Muscle of back (tissue), 11 donors: ENCODE data around the gene HTR4. TPM values are rescaled to one million over a fixed set of nuclear protein-coding genes. Genes with fewer than 3 reads are reported as not detected.

Source experiments
- DNase-seq, 3 donors: peaks; one replicate each; pipeline versions ENCODE4 v3.0.0 to v3.0.0-alpha.2; 2013
- polyA plus RNA-seq, 10 donors: library from polyadenylated mRNA; unstranded; fragments of 120-200 nt; gene quantifications; one replicate each; pipeline ENCODE4 v1.2.1, GENCODE V29; 2013; ENCODE audit not compliant: insufficient read length in 10 of 10

HTR4 gene
- polyA plus RNA-seq, 10 donors, result not detected

DNA sequence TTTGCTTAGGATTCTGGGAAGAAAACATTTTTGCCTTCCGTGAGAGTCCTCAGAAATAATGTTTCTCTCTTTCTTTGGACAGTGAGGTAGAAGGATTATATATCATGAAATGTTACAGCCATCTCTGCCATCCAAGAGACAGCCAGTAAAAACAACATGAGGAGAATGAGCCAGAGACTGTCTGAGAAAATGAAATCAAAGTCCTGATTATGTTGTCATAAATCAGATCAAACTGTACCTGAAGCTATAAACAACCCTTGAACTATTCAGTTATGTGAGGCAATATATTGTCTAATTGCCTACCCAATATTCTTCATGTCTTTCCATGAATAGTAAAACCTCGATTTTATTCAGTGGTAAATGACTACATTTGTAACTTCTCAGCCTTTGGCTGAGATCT, 9.2 kb upstream of the HTR4 start:
- no peak for DNase-seq

- no peak for DNase-seq
These were observed 6.0 kb upstream of the HTR4 start for GRCh38 chr5:148660346-148660660.

- no peak for DNase-seq
These were observed 5.5 kb upstream of the HTR4 start for GRCh38 chr5:148659641-148660345.

GRCh38 chr5:148653291-148653835, 964 bp downstream of the HTR4 start:
- DNase-seq, result no peak

DNA sequence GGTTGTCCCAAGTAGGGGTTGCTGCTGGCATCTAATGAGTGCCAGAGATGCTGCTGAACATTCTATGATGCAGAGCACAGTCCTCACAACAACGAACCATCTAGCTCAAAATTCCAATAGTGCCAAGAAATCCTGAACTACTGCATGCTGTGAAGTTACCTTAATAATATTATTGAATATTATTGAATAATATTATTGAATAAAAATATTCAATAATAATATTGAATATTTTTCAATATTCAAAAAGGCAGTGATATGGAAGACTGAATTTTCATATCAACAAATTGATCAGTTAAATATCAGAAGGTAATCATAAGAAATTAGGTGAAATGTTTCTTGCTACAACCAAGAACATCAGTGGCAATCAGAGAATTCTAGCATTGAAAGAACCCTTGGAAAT, 2.8 kb downstream of the HTR4 start:
- DNase-seq, result no peak

- no peak for DNase-seq
These were observed 8.8 kb downstream of the HTR4 start for GRCh38 chr5:148645527-148645926.

GRCh38 chr5:148641735-148642134, 12.6 kb downstream of the HTR4 start:
- no peak for DNase-seq

DNA sequence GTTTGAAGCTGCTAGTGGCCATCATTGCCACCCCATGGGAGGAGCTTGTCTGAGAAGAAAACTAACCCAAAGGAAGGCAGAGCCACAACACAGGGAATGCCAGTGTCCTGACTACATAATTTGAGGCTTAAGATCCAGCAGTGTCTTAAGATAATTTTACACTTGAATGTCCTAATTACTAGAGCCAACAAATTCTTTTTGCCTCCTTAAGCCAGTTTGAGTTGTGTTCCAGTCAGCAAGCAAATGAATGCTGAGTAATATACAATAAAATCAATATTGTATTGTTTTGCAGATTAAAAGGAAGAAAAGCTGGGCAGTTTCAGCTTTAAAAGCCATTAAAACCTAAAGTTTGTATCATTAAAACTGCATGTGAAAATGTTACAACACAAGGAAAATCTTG, 13.9 kb downstream of the HTR4 start:
- no peak for DNase-seq

DNA sequence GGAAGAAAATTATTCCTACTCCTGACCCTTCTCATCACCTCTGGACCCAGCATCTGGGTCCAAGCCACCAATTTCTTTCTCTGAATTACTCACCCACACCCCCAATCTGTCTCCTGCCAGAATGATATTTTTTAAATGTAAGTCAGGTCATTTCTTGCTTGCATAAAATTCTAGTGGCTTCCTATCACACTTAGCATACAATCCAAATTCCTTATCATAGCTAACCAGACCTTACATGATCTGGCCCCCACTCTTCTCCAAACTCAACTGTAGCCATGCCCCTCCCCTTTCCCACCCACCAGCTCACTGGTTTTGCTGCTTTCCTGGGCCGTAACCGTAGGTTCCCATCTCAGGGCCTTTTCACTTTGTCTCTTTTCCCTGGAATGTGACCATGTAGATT, 15.2 kb downstream of the HTR4 start:
- no peak for DNase-seq

DNA sequence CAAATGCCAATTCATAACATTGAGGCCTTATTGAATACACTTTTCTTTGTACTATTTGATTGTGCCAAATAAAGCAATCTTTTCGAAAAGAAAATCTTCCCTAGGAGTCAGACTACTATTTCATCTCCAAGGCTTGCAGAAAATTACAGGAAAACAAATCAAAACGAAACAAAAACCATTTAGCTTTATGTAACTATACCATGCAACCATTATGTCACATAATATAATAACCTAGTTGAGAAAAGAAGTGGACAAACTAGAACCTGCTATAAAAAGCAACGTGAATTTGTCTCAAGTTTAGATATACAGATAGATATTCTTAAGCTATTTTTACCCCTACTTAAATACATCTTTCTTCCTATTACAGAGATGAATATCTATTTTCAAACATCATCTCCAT, 18.0 kb downstream of the HTR4 start:
- no peak for DNase-seq

DNA sequence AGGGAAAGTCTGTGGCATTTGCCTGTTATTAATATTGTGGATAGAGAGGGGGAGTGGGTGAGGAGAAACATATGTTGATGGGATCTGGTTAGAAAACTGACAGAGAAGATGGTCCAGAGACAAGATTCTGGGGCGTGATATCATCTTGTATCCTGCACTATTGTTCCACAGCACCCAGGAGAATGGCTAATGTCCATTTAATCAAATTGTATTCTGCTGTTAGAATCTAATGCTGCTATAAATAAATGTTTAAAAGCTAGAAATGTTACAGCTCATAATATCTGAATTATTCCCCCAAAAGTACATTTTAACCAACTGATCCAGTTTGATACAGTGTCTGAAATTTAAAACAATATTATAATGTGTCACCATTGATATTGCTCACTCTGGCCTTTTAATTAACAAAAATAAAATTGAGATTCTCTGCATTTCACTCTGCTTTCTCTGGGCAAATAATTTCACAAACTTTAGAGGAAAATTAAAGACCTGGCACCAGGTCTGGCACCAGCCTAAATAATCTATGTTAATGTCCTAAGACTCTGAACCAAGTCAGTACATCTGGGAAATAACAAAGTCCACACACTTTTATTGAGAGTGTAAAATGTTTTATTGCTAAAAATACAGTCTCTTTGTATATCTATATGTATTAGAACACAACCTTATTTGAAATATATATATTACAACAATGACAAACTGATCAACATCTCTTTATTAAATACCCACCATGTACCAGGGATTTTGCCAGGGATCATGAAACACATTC, 18.8 kb downstream of the HTR4 start:
- DNase-seq, result no peak

- no peak for DNase-seq
These were observed 21.3 kb downstream of the HTR4 start for GRCh38 chr5:148633067-148633377.

DNA sequence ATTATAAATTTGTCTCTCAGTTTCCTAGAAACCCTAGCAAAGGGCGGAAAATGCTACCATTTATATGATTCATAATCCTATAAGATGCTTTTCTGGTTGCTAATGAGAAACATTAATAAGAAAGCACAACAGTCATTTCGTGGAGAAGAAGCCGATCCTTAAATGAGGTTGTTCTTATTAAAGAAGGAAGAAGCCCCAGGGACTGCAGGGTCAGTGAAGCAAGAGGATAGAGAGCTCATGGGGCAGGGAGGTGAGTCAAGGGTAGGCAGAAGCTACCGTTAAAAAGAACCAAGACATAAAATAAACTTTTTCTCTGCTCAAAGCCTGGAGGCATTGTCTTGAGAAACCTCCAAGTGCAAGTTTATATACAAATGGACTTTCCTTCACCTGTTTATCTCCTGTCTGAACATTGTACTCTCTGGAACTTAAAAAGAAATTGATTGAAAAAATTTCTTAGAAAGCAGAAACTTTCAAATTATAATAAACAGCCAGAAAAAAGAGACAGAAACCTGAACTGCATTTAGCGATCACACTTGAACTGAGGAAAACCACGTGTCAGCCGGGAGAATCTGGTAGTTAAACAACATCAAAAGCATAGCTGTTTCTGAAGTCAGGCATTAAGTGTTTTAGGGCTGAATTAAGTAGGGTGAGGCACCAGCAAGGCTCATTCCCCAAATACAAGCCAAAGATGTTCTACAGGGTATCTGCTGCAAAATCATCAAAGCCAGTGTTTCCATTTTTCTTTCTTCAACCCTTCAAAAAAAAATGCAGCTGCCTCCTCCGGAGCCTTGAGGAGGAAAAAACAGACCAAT, 21.9 kb downstream of the HTR4 start:
- no peak for DNase-seq

GRCh38 chr5:148626986-148627385, 27.3 kb downstream of the HTR4 start:
- no peak for DNase-seq

- no peak for DNase-seq
These were observed 28.2 kb downstream of the HTR4 start for GRCh38 chr5:148626081-148626613.

DNA sequence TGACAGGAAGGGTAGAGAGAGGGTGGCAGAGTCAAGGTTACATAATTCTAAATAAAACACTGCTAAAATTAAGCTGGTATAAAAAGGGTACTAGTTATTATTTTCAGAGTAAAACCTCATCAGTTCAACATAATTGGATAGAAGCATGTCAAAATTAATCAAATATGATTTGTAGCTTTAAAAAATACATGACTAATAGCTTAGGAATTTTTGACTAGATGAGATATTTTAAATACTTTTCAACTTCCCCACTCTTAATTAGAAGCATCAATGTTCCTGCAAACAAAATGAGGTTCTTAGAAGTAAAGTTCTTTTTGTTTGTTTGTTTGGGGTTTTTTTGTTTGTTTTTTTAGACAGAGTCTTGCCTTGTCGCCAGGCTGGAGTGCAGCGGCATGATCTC, 29.1 kb downstream of the HTR4 start:
- no peak for DNase-seq

GRCh38 chr5:148623741-148624140, 30.6 kb downstream of the HTR4 start:
- no peak for DNase-seq

DNA sequence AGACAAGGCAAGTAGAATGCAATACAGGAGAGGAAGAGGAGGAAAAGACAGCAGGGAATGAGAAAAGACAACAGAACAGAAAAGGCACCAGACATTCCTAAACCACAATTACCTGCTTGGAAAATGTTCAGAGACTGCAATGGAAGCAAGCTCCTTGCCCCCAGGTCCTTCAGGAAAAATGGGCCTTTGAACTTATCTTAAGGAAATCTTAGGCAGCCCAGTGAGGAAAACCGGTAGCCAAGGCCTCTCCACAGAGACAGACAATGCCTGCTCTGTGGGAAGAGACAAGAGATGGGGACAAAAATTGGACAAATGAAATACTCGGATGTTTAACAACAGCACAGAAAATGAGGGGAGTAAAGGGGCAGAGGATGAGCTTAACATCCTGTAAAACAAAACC, 31.2 kb downstream of the HTR4 start:
- DNase-seq, result no peak

GRCh38 chr5:148620696-148621095, 33.6 kb downstream of the HTR4 start:
- DNase-seq, result no peak

DNA sequence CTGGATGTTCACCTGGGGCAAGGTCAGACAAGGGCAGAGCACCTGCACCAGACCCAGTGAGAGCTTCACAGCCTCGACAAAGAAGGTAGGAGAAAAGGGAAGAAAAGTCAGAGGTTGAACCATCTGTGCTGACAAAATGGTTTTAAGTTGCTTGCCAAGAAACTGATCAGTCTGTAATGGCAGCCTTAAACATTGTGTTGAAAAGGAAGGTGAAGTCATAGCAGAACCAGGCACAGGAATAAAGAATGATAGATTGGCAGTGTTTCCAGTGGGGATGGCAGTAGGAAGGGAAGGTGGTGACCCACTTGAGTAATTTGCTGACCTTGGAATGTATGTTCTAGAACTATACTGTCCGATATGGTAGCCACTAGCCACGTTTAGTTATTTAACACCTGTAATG, 34.2 kb downstream of the HTR4 start:
- DNase-seq, result no peak

GRCh38 chr5:148619484-148619883, 34.8 kb downstream of the HTR4 start:
- no peak for DNase-seq

DNA sequence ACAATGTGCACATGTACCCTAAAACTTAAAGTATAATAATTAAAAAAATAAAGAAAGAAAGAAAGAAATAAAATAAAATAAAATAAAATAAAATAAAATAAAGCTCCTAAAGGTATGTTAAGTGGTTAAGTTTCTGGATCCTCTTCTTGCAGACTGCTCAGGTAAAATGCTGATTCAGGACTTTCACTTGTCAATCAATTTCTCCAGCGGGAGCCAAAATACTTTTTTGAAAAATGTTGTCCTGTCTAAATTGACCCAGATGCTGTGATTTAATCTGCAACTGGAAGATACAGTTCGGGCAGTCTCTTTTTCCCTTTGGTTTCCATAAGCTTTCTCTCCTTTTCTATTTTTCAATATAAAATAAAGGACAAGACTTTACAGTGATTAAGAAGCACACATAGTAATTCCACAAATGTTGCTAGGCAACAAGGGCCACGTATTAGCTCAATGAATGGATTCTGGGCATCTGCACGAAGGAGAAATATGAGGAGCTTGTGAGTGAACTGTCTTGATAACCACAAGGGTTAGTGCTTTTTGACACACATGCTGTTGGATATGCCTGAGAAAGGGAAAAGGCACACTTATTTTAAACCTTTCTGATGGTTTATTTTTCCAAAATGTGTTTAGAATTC, 38.6 kb downstream of the HTR4 start:
- no peak for DNase-seq
